K562 (cell line): ENCODE measurements around the gene REEP3. TPM values are rescaled to one million over a fixed set of nuclear protein-coding genes. Genes with fewer than 3 reads are reported as not detected.

Experiments
- ATAC-seq: fragments of 200-7000 bp; cut with Tn5 transposase; 3 replicates; pipeline ENCODE4 v1.9.1; 2020; ENCODE audit warnings: moderate library complexity
- BruUV-seq: library from RNA; stranded (reverse); fragments of 400-500 nt; replicated peaks from 2 replicates; lab custom pipeline; 2021; lab: Mats Ljungman, UMichigan
- CTCF ChIA-PET: fragments of 300-600 bp; formaldehyde crosslinking; extraction: SDS; loops from one replicate; lab custom pipeline; 2021; ENCODE audit warnings: low intra/inter-chr PET ratio; lab: Yijun Ruan, JAX
- POLR2A ChIA-PET: fragments of 300-600, 350-650 bp; sonication (Branson Sonifier 250); formaldehyde crosslinking; extraction: SDS; loops from one replicate; lab custom pipeline; 2021; ENCODE audit warnings: antibody characterized with exemption, inconsistent platforms; lab: Yijun Ruan, JAX
- DNase-seq, 4 experiments: peaks; one replicate each; pipeline versions ENCODE4 v3.0.0 to v3.0.0-alpha.2; 2011 to 2018; ENCODE audit warnings: low spot score in 3 of 4, mixed read lengths in 3 of 4; ENCODE audit errors: extremely low read depth in 1 of 4
- FAIRE-seq: peaks from 2 replicates; lab custom pipeline; 2011; peaks lifted over from hg19 to GRCh38; lab: Jason Lieb, UNC
- H2AFZ ChIP-seq: 2 replicates; pipeline ENCODE4 v1.6.0; 2011; ENCODE audit warnings: low read depth, low read length, control low read depth, inconsistent platforms
- H3K27ac ChIP-seq: fragments of 200-600 bp; 3 replicates; pipeline ENCODE4 v1.8.0; 2011; ENCODE audit warnings: low read depth, mild to moderate bottlenecking, control low read depth, inconsistent platforms, low read length, moderate library complexity, mixed read lengths; ENCODE audit errors: extremely low read depth
- H3K27me3 ChIP-seq, 2 experiments: fragments of 300-600 bp in 1 of 2; 2 replicates in 1 of 2; 3 replicates in 1 of 2; pipeline versions ENCODE4 v1.6.0 to v1.8.0; 2011; ENCODE audit warnings: inconsistent platforms in 2 of 2, low read length in 2 of 2, mild to moderate bottlenecking in 1 of 2, mixed read lengths in 1 of 2, moderate library complexity in 1 of 2; ENCODE audit not compliant: control insufficient read depth in 2 of 2, insufficient read depth in 2 of 2
- H3K36me3 ChIP-seq: fragments of 300-600 bp; 3 replicates; pipeline ENCODE4 v1.8.0; 2011; ENCODE audit warnings: mild to moderate bottlenecking, low read length, inconsistent platforms; ENCODE audit not compliant: control insufficient read depth, insufficient read depth
- H3K4me1 ChIP-seq, 2 experiments: fragments of 200-600 bp in 1 of 2; replicated peaks in 1 of 2; 2 replicates in 1 of 2; 3 replicates in 1 of 2; pipeline versions ENCODE4 v1.5.1 to v1.8.0; 2011; ENCODE audit warnings: inconsistent platforms in 2 of 2, low read length in 2 of 2, mild to moderate bottlenecking in 1 of 2, mixed read lengths in 1 of 2, moderate library complexity in 1 of 2; ENCODE audit not compliant: control insufficient read depth in 2 of 2, insufficient read depth in 2 of 2
- H3K4me2 ChIP-seq: 2 replicates; pipeline ENCODE4 v1.6.1; 2011; ENCODE audit warnings: low read length, control low read depth, inconsistent platforms, mixed read lengths; ENCODE audit not compliant: insufficient read depth
- H3K4me3 ChIP-seq: fragments of 200-600 bp; sonication (generic), shearing (Covaris generic); 2 replicates; pipeline ENCODE4 v1.5.1; 2016; ENCODE audit warnings: control low read depth, inconsistent platforms
- H3K79me2 ChIP-seq: fragments of 200-600 bp; 3 replicates; pipeline ENCODE4 v1.8.0; 2011; ENCODE audit warnings: low read length, inconsistent platforms; ENCODE audit not compliant: control insufficient read depth, insufficient read depth
- H3K9ac ChIP-seq, 2 experiments: 2 replicates each; pipeline versions ENCODE4 v1.6.0 to v1.6.1; 2011; ENCODE audit warnings: low read depth in 2 of 2, low read length in 2 of 2, control low read depth in 1 of 2, inconsistent platforms in 1 of 2, mild to moderate bottlenecking in 1 of 2, mixed read lengths in 1 of 2; ENCODE audit not compliant: insufficient read depth in 1 of 2
- H3K9me1 ChIP-seq: one replicate; pipeline ENCODE4 v1.6.0; 2011; ENCODE audit warnings: inconsistent platforms, mild to moderate bottlenecking, low read length, moderate library complexity; ENCODE audit not compliant: control insufficient read depth, insufficient read depth
- H3K9me3 ChIP-seq: replicated peaks from 2 replicates; pipeline ENCODE4 v1.5.1; 2011; ENCODE audit warnings: low read depth, low read length, inconsistent platforms; ENCODE audit not compliant: control insufficient read depth, insufficient read depth
- H4K20me1 ChIP-seq: replicated peaks from 2 replicates; pipeline ENCODE4 v1.6.1; 2011; ENCODE audit warnings: low read length, inconsistent platforms, mixed read lengths; ENCODE audit not compliant: control insufficient read depth, insufficient read depth
- FOSL1 ChIP-seq: fragments of 200-800 bp; sonication (Bioruptor generic); conservative IDR thresholded peaks from 2 replicates; pipeline ENCODE4 v1.6.1; 2016; ENCODE audit warnings: missing genetic modification characterization, missing compliant biosample characterization
- GATAD2B ChIP-seq: fragments of 450-650 bp; IDR thresholded peaks from 2 replicates; pipeline ENCODE4 v1.6.1; 2017; ENCODE audit warnings: mild to moderate bottlenecking, borderline replicate concordance
- GTF2F1 ChIP-seq: IDR thresholded peaks from 2 replicates; pipeline ENCODE4 v1.6.1; 2011; ENCODE audit warnings: low read depth, low read length, improper control_type of control experiment
- HNRNPLL ChIP-seq: fragments of 200-400 bp; formaldehyde crosslinking; IDR thresholded peaks from 2 replicates; pipeline ENCODE4 v1.6.1; 2017; ENCODE audit warnings: low read length, low read depth, mild to moderate bottlenecking; ENCODE audit not compliant: poor library complexity, severe bottlenecking
- NFXL1 ChIP-seq: fragments of 450-650 bp; formaldehyde crosslinking; IDR thresholded peaks from 2 replicates; pipeline ENCODE4 v1.4.0; 2021; ENCODE audit warnings: mild to moderate bottlenecking
- SMARCE1 ChIP-seq: fragments of 450-650 bp; IDR thresholded peaks from 2 replicates; pipeline ENCODE4 v1.7.1; 2016; ENCODE audit warnings: mild to moderate bottlenecking
- SUPT5H ChIP-seq: fragments of 450-650 bp; IDR thresholded peaks from 2 replicates; pipeline ENCODE4 v1.6.1; 2016
- ZNF134 ChIP-seq: fragments of 250-450 bp; sonication (Bioruptor Pico); conservative IDR thresholded peaks from 2 replicates; pipeline ENCODE4 v1.4.0; 2020
- ZNF76 ChIP-seq: fragments of 250-450 bp; sonication (Bioruptor Pico); IDR thresholded peaks from 2 replicates; pipeline ENCODE4 v1.4.0; 2020; ENCODE audit warnings: mild to moderate bottlenecking, moderate library complexity, borderline replicate concordance
- WGBS: fragments of 100-300 bp; shearing (Covaris generic); methylation state at CpG from one replicate; pipeline ENCODE4 v1.1.6; 2016; ENCODE audit warnings: low coverage, mixed read lengths; ENCODE audit not compliant: insufficient coverage; ENCODE audit errors: missing lambda C conversion rate; 5-methylcytosine and 5-hydroxymethylcytosine counted together
- in situ Hi-C: fragments of 300-500 bp; cut with MboI; formaldehyde crosslinking; loops from 4 replicates; pipeline ENCODE4 v1.15.0; 2018; ENCODE audit warnings: inconsistent platforms, mixed read lengths
- intact Hi-C: fragments of 100-400 bp; cut with micrococcal nuclease; formaldehyde crosslinking; loops from 2 replicates; pipeline ENCODE4 v1.14.2; 2022
- polyA plus RNA-seq, 8 experiments: library from polyadenylated mRNA; depleted of rRNA in 4 of 8; stranded (reverse) in 5 of 8; unstranded in 3 of 8; fragments of >200 nt; fragmentation: Nextera tagmentation in 2 of 8; fragmentation: Illumina TruSeq in 1 of 8; extraction: Ambion mirVana in 2 of 8; extraction: Trizol in 1 of 8; gene quantifications; 2 replicates each; pipeline versions ENCODE4 v1.2.1 to v1.2.3, GENCODE V29; 2011 to 2014; ENCODE audit warnings: inconsistent platforms in 1 of 8, missing spikeins in 1 of 8
- total RNA-seq, 7 experiments: library from RNA; depleted of rRNA in 6 of 7; stranded (reverse); fragments of >200 nt in 6 of 7; fragmentation: Illumina TruSeq in 2 of 7; extraction: Trizol in 2 of 7; gene quantifications; 2 replicates each; pipeline versions ENCODE4 v1.2.1 to v1.2.3, GENCODE V29; 2011 to 2021; ENCODE audit warnings: low replicate concordance in 1 of 7
- TF ChIP-seq, protein P1 (sequence below): fragments of 200-800 bp; sonication (Bioruptor generic); IDR thresholded peaks from 2 replicates; pipeline ENCODE4 v1.6.1; 2017; ENCODE audit warnings: missing genetic modification characterization, missing compliant biosample characterization
- TF ChIP-seq, protein P2 (sequence below): sonication (generic); formaldehyde crosslinking; IDR thresholded peaks from 2 replicates; pipeline ENCODE4 v1.8.1; 2023; ENCODE audit warnings: mild to moderate bottlenecking, missing genetic modification reagents, moderate library complexity
- TF ChIP-seq, protein P3 (sequence below), 2 experiments: IDR thresholded peaks; 2 replicates each; pipeline ENCODE4 v1.6.1; 2011; ENCODE audit warnings: borderline replicate concordance in 1 of 2, control low read depth in 1 of 2, low read depth in 1 of 2, low read length in 1 of 2, mild to moderate bottlenecking in 1 of 2, mixed read lengths in 1 of 2, moderate library complexity in 1 of 2; ENCODE audit not compliant: insufficient read depth in 1 of 2, insufficient read length in 1 of 2, poor library complexity in 1 of 2, severe bottlenecking in 1 of 2; ENCODE audit errors: extremely low read depth in 1 of 2
- TF ChIP-seq, protein P4 (sequence below), 2 experiments: fragments of 200-800 bp in 1 of 2; sonication (Bioruptor generic) in 1 of 2; sonication (generic) in 1 of 2; formaldehyde crosslinking in 1 of 2; IDR thresholded peaks in 1 of 2; conservative IDR thresholded peaks in 1 of 2; 2 replicates each; pipeline versions ENCODE4 v1.5.0 to v1.6.1; 2016 to 2020; ENCODE audit warnings: missing compliant biosample characterization in 1 of 2, missing genetic modification characterization in 1 of 2, missing genetic modification reagents in 1 of 2

Gene REEP3
- total and polyA plus RNA-seq, 9 of the 15 experiments (the other 6 are each of a cell fraction or from before 2014, with no cell fraction given), result 3.4 to 13.4 (median 9.2) TPM

DNA sequence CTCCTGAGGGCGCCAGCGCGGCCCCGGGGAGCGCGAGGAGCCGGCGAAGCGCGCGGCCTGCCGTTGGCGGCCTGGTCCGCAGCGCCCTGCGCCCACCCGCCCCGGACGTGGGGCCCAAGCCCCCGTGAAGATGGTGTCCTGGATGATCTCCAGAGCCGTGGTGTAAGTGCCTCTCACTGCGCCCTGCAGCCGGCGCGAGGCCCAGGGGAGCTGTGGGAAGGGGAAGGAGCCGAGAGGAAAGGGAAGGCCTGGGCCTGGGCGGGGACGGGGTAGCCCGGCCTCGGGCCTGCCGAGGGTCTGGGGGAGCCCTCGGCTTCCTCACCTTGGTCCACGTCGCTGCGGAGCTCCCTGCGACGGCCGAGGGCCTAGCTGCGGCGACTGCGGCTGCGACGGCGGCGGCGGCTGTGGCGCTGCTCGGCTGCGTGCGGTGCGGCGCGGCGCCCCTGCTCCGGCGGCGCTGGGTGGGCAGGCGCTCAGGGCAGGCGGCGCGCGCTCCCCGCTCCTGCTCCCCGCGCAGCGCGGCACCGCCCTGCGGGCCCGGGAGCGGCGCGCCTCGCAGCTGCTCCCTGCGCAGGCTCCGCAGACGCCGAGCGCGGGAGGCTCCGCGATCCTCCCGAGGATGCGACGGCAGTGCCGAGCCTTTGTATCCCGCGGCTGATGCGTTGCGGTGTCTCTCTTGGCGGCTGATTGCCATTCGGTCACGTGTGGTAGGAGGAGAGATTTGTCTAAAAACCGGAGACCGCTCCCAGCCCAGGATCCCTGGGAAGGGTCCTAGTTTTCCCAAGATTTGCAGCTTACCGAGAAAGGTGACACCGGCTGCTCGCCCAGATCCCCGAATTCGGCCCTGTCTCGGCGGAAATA, 445 bp downstream of the REEP3 start (continued):
- TF ChIP-seq ZNF76 (peak; percentile 76; the same call in 1 of the 2 replicates), HNRNPLL (peak; percentile 96), SUPT5H (peak; percentile 49; the same call in 1 of the 2 replicates), GTF2F1 (peak; percentile 15; the same call in 1 of the 2 replicates)

DNA sequence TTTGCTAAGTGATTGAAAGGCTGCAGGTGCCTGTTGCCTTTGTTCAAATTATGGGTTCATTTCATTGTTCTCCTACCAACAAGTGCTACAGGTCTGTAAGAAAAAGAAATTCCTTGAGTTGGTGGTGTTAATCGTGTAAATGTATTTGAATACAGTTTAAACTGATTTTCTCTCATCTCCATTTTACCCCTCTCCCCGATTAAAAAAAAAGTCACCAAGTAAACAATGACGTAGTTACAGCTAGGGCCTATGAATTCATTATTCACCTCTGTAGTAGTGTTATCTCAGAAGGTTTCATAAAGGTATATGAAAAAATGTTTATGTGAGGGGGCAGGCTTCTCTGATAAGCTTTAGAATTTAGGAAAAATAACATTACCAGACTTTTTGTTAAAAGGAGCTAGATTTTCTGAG, 1.1 kb downstream of the REEP3 start:
- CTCF ChIA-PET, result no interaction called here
- H2AFZ ChIP-seq, result peak overlapping the region; percentile 96
- no peaks in the 10 kb centered on the region for H3K27me3 ChIP-seq
- peaks cover 6% of the 10 kb centered on the region for H3K9me3 ChIP-seq
- peak overlapping the region; percentile 92 to 98 for H3K9ac ChIP-seq
- H3K79me2 ChIP-seq, result peaks cover 84% of the 10 kb centered on the region
- H4K20me1 ChIP-seq, result no peaks in the 10 kb centered on the region
- peak overlapping the region; percentile 96 for H3K27ac ChIP-seq
- H3K9me1 ChIP-seq, result no peaks in the 10 kb centered on the region
- peak overlapping the region; percentile 76 for H3K4me3 ChIP-seq
- WGBS, result 0% methylated on average over 3 of the region's 3 CpGs
- intact Hi-C loops (loop anchor here (5.0 kb wide), 2 partner anchors 105 to 255 kb away; no protein-coding TSS in a partner anchor), in situ Hi-C loops (no loop called here)
- ATAC-seq, result no peak
- no peaks in the 10 kb centered on the region; the same call in 1 of the 3 replicates for H3K36me3 ChIP-seq
- peak overlapping the region; percentile 93 for H3K4me2 ChIP-seq
- peaks cover 16% of the 10 kb centered on the region in 2 experiments; a peak in 4 of 5 replicates for H3K4me1 ChIP-seq
- DNase-seq, result peak in 3 of 4 experiments; percentile 30 to 31 (median 30)
- POLR2A ChIA-PET, result interaction anchor here (0.8 to 1.6 kb wide), 12 partner anchors 10 to 471 kb away, joined by 3 to 6 read pairs (median 4); no protein-coding TSS in a partner anchor
- BruUV-seq, result TSS peak; percentile 63
- no peak for FAIRE-seq
- TF ChIP-seq, protein P1, sequence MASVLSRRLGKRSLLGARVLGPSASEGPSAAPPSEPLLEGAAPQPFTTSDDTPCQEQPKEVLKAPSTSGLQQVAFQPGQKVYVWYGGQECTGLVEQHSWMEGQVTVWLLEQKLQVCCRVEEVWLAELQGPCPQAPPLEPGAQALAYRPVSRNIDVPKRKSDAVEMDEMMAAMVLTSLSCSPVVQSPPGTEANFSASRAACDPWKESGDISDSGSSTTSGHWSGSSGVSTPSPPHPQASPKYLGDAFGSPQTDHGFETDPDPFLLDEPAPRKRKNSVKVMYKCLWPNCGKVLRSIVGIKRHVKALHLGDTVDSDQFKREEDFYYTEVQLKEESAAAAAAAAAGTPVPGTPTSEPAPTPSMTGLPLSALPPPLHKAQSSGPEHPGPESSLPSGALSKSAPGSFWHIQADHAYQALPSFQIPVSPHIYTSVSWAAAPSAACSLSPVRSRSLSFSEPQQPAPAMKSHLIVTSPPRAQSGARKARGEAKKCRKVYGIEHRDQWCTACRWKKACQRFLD (CRISPR knock-in tag), result no peak
- TF ChIP-seq SMARCE1 (0 out of 2 replicates have a peak, but pooled peaks have one; percentile 9), NFXL1 (no peak), GATAD2B (peak; percentile 19; the same call in 1 of the 2 replicates), ZNF134 (CRISPR knock-in tag) (no peak), FOSL1 (no peak)
- TF ChIP-seq, protein P2, sequence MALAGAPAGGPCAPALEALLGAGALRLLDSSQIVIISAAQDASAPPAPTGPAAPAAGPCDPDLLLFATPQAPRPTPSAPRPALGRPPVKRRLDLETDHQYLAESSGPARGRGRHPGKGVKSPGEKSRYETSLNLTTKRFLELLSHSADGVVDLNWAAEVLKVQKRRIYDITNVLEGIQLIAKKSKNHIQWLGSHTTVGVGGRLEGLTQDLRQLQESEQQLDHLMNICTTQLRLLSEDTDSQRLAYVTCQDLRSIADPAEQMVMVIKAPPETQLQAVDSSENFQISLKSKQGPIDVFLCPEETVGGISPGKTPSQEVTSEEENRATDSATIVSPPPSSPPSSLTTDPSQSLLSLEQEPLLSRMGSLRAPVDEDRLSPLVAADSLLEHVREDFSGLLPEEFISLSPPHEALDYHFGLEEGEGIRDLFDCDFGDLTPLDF (CRISPR knock-in tag), result no peak
- TF ChIP-seq, protein P3, sequence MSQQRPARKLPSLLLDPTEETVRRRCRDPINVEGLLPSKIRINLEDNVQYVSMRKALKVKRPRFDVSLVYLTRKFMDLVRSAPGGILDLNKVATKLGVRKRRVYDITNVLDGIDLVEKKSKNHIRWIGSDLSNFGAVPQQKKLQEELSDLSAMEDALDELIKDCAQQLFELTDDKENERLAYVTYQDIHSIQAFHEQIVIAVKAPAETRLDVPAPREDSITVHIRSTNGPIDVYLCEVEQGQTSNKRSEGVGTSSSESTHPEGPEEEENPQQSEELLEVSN (IDR thresholded peaks at IDR 0.05; ENCODE audit: borderline replicate concordance in 1 of 2, extremely low read depth in 1 of 2, insufficient read depth in 1 of 2, insufficient read length in 1 of 2, low read depth in 1 of 2, low read length in 1 of 2, poor library complexity in 1 of 2, severe bottlenecking in 1 of 2), result no peak
- TF ChIP-seq, protein P4, sequence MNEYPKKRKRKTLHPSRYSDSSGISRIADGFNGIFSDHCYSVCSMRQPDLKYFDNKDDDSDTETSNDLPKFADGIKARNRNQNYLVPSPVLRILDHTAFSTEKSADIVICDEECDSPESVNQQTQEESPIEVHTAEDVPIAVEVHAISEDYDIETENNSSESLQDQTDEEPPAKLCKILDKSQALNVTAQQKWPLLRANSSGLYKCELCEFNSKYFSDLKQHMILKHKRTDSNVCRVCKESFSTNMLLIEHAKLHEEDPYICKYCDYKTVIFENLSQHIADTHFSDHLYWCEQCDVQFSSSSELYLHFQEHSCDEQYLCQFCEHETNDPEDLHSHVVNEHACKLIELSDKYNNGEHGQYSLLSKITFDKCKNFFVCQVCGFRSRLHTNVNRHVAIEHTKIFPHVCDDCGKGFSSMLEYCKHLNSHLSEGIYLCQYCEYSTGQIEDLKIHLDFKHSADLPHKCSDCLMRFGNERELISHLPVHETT (CRISPR knock-in tag; conservative IDR thresholded peaks at IDR 0.05 in 1 of 2, IDR thresholded peaks at IDR 0.05 in 1 of 2), result no peak
